ENCODE measurements around the gene PINK1. TPM values are rescaled to one million over a fixed set of nuclear protein-coding genes. Genes with fewer than 3 reads are reported as not detected.

The PINK1 gene
- total RNA-seq, 1 experiment from 2014 or later, result 48.6 TPM

DNA sequence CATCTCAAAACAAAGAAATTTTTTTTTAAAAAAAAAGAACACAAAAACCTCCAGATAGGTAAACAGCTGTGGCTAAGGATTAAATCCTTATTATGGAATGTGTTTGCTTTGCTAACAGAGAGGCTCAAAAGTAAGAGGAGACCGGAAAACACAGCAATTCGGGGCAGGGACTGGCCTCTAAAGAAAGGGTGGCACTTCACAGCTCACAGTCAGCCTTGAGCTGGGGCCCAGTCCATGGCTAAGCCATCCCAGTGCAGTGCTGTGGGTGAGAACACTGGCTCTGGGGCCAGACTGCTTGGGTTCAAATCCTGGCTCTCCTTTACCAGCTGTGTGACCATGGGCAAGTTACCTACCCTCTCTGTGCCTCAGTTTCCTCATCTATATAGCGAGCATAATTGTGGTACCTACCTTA, 56.4 kb downstream of the PINK1 start:
- intact Hi-C loops (cut with micrococcal nuclease; ENCODE audit: unreplicated experiment), result no loop called here
- no peak overlapping the region for H3K4me2 ChIP-seq
- POLR2A ChIA-PET (ENCODE audit: unreplicated experiment), result no interaction called here

DNA sequence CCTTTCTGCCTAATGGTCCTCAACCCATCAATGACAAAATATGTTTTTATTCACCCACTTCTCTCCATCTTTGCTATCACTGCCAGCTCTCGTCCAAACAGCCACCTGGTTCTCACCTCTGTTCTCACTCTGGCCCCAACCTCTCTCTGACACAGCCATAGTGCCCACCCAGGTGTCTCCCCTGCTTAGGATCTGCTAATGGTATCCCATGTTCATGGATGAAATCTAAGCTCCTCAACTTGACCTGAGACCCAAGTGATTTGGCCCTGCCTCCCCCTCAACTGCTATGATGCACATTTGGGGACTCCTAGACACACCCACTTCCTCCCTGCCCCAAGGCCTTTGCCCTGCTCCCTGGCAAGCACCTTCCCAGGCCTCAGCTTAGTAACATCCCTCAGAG, 58.6 kb downstream of the PINK1 start:
- no peaks in the 10 kb centered on the region for H4K20me1 ChIP-seq (ENCODE audit: insufficient read depth)
- H3K9me3 ChIP-seq (ENCODE audit: insufficient read depth, low read depth), result no peaks in the 10 kb centered on the region
- H3K4me3 ChIP-seq, result no peak overlapping the region
- TF ChIP-seq, protein P1, sequence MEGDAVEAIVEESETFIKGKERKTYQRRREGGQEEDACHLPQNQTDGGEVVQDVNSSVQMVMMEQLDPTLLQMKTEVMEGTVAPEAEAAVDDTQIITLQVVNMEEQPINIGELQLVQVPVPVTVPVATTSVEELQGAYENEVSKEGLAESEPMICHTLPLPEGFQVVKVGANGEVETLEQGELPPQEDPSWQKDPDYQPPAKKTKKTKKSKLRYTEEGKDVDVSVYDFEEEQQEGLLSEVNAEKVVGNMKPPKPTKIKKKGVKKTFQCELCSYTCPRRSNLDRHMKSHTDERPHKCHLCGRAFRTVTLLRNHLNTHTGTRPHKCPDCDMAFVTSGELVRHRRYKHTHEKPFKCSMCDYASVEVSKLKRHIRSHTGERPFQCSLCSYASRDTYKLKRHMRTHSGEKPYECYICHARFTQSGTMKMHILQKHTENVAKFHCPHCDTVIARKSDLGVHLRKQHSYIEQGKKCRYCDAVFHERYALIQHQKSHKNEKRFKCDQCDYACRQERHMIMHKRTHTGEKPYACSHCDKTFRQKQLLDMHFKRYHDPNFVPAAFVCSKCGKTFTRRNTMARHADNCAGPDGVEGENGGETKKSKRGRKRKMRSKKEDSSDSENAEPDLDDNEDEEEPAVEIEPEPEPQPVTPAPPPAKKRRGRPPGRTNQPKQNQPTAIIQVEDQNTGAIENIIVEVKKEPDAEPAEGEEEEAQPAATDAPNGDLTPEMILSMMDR (conservative IDR thresholded peaks at IDR 0.05), result no peak
- no peak for TF ChIP-seq EZH2 (IDR thresholded peaks at IDR 0.05; ENCODE audit: low read depth)
- no peaks in the 10 kb centered on the region for H3F3A ChIP-seq (ENCODE audit: insufficient read depth, low read depth)
- no peak overlapping the region for H3K27ac ChIP-seq
- H3K4me2 ChIP-seq, result no peak overlapping the region
- H3K4me1 ChIP-seq (replicated peaks; ENCODE audit: insufficient read depth), result no peaks in the 10 kb centered on the region
- BruUV-seq (replicated peaks), result no TSS peak
- intact Hi-C loops (cut with micrococcal nuclease; ENCODE audit: unreplicated experiment), result no loop called here
- no peaks in the 10 kb centered on the region for H3K27me3 ChIP-seq (ENCODE audit: insufficient read depth, low read depth)
- H3K9me2 ChIP-seq (ENCODE audit: insufficient read depth), result no peaks in the 10 kb centered on the region
- H3K36me3 ChIP-seq (ENCODE audit: low read depth), result no peaks in the 10 kb centered on the region
- no peaks in the 10 kb centered on the region for H3K79me2 ChIP-seq (ENCODE audit: low read depth)
- no peak overlapping the region for H2AFZ ChIP-seq
- ChIA-PET CTCF (no interaction called here), POLR2A (ENCODE audit: unreplicated experiment) (no interaction called here)
- DNase-seq, result no peak

More for the DNA sequence above, 56.4 kb downstream of the PINK1 start:
- Histone ChIP-seq H3K4me1 (replicated peaks; ENCODE audit: insufficient read depth) (no peaks in the 10 kb centered on the region), H3K27ac (no peak overlapping the region), H2AFZ (no peak overlapping the region), H3K27me3 (ENCODE audit: insufficient read depth, low read depth) (no peaks in the 10 kb centered on the region), H3F3A (ENCODE audit: insufficient read depth, low read depth) (no peaks in the 10 kb centered on the region), H3K79me2 (ENCODE audit: low read depth) (no peaks in the 10 kb centered on the region), H3K36me3 (ENCODE audit: low read depth) (no peaks in the 10 kb centered on the region), H3K9me2 (ENCODE audit: insufficient read depth) (no peaks in the 10 kb centered on the region), H3K4me3 (no peak overlapping the region), H3K9me3 (ENCODE audit: insufficient read depth, low read depth) (no peaks in the 10 kb centered on the region), H4K20me1 (ENCODE audit: insufficient read depth) (no peaks in the 10 kb centered on the region)
- no peak for DNase-seq
- TF ChIP-seq, protein P1 (conservative IDR thresholded peaks at IDR 0.05), result no peak
- no peak for TF ChIP-seq EZH2 (IDR thresholded peaks at IDR 0.05; ENCODE audit: low read depth)
- no TSS peak for BruUV-seq (replicated peaks)
- CTCF ChIA-PET, result no interaction called here

DNA sequence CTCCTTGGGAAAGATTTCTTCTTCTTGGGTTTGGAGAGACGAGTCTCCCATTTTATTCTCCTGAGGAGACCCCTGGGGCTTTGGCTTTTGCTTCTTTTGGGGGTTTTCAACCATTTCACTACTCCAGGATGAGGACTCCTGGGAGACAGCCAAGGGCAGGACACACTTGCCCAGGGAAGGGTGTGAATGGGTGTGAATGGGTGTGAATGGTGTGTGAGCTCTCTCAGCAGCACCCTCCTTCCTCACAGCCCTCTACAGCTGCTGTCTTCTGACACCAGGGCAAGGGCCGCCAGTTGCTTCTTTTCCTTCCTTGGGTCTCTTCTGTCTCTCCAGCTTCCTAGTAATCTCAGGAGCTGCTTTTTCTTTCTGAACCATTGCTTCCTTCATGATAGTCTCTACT, 60.4 kb downstream of the PINK1 start:
- intact Hi-C loops (cut with micrococcal nuclease; ENCODE audit: unreplicated experiment), result no loop called here
- H3K4me2 ChIP-seq, result no peak overlapping the region
- H3K27ac ChIP-seq, result no peak overlapping the region
- no peaks in the 10 kb centered on the region for H3K27me3 ChIP-seq (ENCODE audit: insufficient read depth, low read depth)
- no peaks in the 10 kb centered on the region for H4K20me1 ChIP-seq (ENCODE audit: insufficient read depth)
- H3K4me1 ChIP-seq (replicated peaks; ENCODE audit: insufficient read depth), result peaks cover 5% of the 10 kb centered on the region; the same call in 1 of the 2 replicates
- DNase-seq, result no peak
- TF ChIP-seq EZH2 (IDR thresholded peaks at IDR 0.05; ENCODE audit: low read depth), result no peak
- TF ChIP-seq, protein P1 (conservative IDR thresholded peaks at IDR 0.05), result no peak
- BruUV-seq (replicated peaks), result no TSS peak
- POLR2A ChIA-PET (ENCODE audit: unreplicated experiment), result no interaction called here
- no peak overlapping the region for H2AFZ ChIP-seq
- H3K4me3 ChIP-seq, result no peak overlapping the region
- no peaks in the 10 kb centered on the region for H3K79me2 ChIP-seq (ENCODE audit: low read depth)
- H3K9me3 ChIP-seq (ENCODE audit: insufficient read depth, low read depth), result no peaks in the 10 kb centered on the region
- H3K36me3 ChIP-seq (ENCODE audit: low read depth), result no peaks in the 10 kb centered on the region
- CTCF ChIA-PET, result interaction anchor here (0.6 kb wide), 1 partner anchor 120 kb away, joined by 9 read pairs; no protein-coding TSS in a partner anchor
- H3F3A ChIP-seq (ENCODE audit: insufficient read depth, low read depth), result no peaks in the 10 kb centered on the region; the same call in 1 of the 2 replicates
- no peaks in the 10 kb centered on the region for H3K9me2 ChIP-seq (ENCODE audit: insufficient read depth)
